ENCODE measurements around the gene CD48.
"Not testable (repeated sequence)": the region's sequence is repeated elsewhere in the genome, so short reads cannot be mapped to it uniquely, and the experiment has no call there.

Gene CD48

GRCh38 chr1:160724465-160725242, 13.0 kb upstream of the CD48 start:
- no peak overlapping the region for H3K27ac ChIP-seq (ENCODE audit: low read depth, low read length)
- no peaks in the 10 kb centered on the region for H3K36me3 ChIP-seq (ENCODE audit: insufficient read depth, low read length)
- peaks cover 31% of the 10 kb centered on the region for H3K4me1 ChIP-seq (ENCODE audit: insufficient read depth, low read length)
- 86% methylated on average over 11 of the region's 11 CpGs for WGBS
- no peak overlapping the region for H3K9ac ChIP-seq (ENCODE audit: low read depth, low read length)
- peaks cover 5% of the 10 kb centered on the region; the same call in 1 of the 2 replicates for H3K9me3 ChIP-seq (ENCODE audit: insufficient read depth, low read depth, low read length)
- H3K27me3 ChIP-seq (ENCODE audit: insufficient read depth, low read length): no peaks in the 10 kb centered on the region
- no peak overlapping the region for H3K4me3 ChIP-seq (ENCODE audit: low read length)

GRCh38 chr1:160723332-160723731, 11.7 kb upstream of the CD48 start:
- Histone ChIP-seq H3K9me3 (ENCODE audit: insufficient read depth, low read depth, low read length) (peaks cover 5% of the 10 kb centered on the region; the same call in 1 of the 2 replicates), H3K36me3 (ENCODE audit: insufficient read depth, low read length) (no peaks in the 10 kb centered on the region), H3K9ac (ENCODE audit: low read depth, low read length) (no peak overlapping the region), H3K4me1 (ENCODE audit: insufficient read depth, low read length) (peaks cover 31% of the 10 kb centered on the region), H3K4me3 (ENCODE audit: low read length) (no peak overlapping the region), H3K27me3 (ENCODE audit: insufficient read depth, low read length) (no peaks in the 10 kb centered on the region), H3K27ac (ENCODE audit: low read depth, low read length) (no peak overlapping the region)
- WGBS: 91% methylated on average over 2 of the region's 2 CpGs

DNA sequence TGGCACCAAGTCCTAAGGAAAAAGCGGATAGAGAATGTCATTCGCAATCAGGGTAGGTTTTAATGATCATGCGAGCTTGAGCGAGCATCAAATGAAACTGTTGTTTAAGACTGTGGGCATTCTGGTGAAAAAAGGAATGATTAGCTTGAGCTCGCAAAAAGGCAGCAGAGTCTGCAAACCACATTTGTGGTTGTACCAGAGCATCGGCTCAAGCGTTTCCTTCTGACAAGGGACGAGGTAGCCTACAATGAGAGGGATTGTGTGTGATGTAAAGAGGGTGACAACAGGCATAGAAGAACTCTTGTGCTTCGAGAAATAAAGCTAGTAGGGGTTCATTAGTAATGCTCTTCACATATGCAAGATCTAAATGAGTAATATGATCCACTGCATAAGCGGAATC, 11.1 kb upstream of the CD48 start:
- Histone ChIP-seq H3K4me3 (ENCODE audit: low read length) (no peak overlapping the region), H3K27ac (ENCODE audit: low read depth, low read length) (no peak overlapping the region), H3K4me1 (ENCODE audit: insufficient read depth, low read length) (peaks cover 31% of the 10 kb centered on the region), H3K27me3 (ENCODE audit: insufficient read depth, low read length) (no peaks in the 10 kb centered on the region), H3K9ac (ENCODE audit: low read depth, low read length) (no peak overlapping the region), H3K36me3 (ENCODE audit: insufficient read depth, low read length) (no peaks in the 10 kb centered on the region), H3K9me3 (ENCODE audit: insufficient read depth, low read depth, low read length) (peaks cover 5% of the 10 kb centered on the region; the same call in 1 of the 2 replicates)
- WGBS: 96% methylated on average over 10 of the region's 10 CpGs

DNA sequence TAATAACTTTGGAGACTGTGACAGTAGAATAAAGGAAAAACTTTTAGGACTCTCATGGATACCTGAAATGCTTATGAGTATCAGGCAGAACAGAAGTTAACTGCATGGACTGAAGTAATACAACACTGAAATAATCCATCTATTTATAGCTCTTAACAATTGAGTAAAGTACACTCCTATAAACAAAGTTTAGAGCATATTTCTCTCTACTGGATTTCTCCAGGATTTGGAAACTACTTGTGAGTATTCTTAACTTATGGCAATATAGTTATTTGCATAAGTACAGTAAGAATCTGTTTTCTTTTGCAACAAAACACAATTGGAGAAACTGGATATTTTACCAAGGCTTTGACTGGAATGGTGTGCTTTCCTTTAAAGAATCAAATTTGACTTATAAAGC, 9.9 kb upstream of the CD48 start:
- Histone ChIP-seq H3K27me3 (ENCODE audit: insufficient read depth, low read length) (no peaks in the 10 kb centered on the region), H3K9me3 (ENCODE audit: insufficient read depth, low read depth, low read length) (peaks cover 5% of the 10 kb centered on the region; the same call in 1 of the 2 replicates), H3K36me3 (ENCODE audit: insufficient read depth, low read length) (no peaks in the 10 kb centered on the region), H3K4me1 (ENCODE audit: insufficient read depth, low read length) (peaks cover 24% of the 10 kb centered on the region), H3K27ac (ENCODE audit: low read depth, low read length) (no peak overlapping the region), H3K9ac (ENCODE audit: low read depth, low read length) (no peak overlapping the region), H3K4me3 (ENCODE audit: low read length) (no peak overlapping the region)

DNA sequence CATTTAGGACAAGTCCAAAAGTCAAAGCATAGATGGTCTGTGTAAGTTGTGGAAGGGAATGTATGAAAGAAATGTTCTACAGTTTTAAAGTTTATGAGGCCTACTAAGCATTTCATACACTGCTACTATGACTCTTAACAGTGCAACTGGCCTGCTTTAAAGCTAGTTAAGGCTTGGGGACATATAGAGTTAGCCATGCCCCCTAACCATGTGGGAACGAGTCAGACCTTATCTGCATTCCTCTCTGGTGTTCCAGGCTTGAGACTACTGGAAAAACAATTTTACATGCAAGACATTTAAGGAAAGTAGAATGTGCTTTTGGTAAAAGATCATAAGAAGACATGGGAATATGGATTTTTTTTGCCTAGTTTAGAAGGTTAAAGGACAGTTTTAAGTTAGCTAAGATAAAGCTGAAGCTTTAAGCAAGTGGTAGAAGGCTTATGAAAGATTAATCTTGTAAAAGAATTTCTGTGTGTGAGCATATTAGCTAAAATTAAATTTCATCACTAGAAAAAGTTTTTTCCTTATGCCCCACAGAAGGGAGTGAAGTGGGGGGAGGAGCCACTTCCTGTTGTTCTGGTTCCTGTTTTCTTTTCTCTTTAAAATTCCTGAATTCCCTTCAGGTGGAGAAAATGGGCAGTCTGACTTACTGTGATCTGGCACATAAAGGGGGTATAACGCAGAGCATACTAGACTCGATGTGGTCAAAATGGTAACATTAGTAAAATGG, 8.9 kb upstream of the CD48 start:
- WGBS: 98% methylated on average over 3 of the region's 3 CpGs
- Histone ChIP-seq H3K4me3 (ENCODE audit: low read length) (no peak overlapping the region), H3K27me3 (ENCODE audit: insufficient read depth, low read length) (no peaks in the 10 kb centered on the region), H3K4me1 (ENCODE audit: insufficient read depth, low read length) (peaks cover 14% of the 10 kb centered on the region), H3K9me3 (ENCODE audit: insufficient read depth, low read depth, low read length) (peaks cover 5% of the 10 kb centered on the region; the same call in 1 of the 2 replicates), H3K36me3 (ENCODE audit: insufficient read depth, low read length) (no peaks in the 10 kb centered on the region), H3K27ac (ENCODE audit: low read depth, low read length) (no peak overlapping the region), H3K9ac (ENCODE audit: low read depth, low read length) (no peak overlapping the region)

- 91% methylated on average over 4 of the region's 4 CpGs for WGBS
- Histone ChIP-seq H3K4me1 (ENCODE audit: insufficient read depth, low read length) (peaks cover 4% of the 10 kb centered on the region), H3K27me3 (ENCODE audit: insufficient read depth, low read length) (no peaks in the 10 kb centered on the region), H3K36me3 (ENCODE audit: insufficient read depth, low read length) (no peaks in the 10 kb centered on the region), H3K9me3 (ENCODE audit: insufficient read depth, low read depth, low read length) (peaks cover 5% of the 10 kb centered on the region; the same call in 1 of the 2 replicates), H3K27ac (ENCODE audit: low read depth, low read length) (no peak overlapping the region), H3K4me3 (ENCODE audit: low read length) (no peak overlapping the region), H3K9ac (ENCODE audit: low read depth, low read length) (no peak overlapping the region)
Measured at GRCh38 chr1:160718210-160718609, 6.6 kb upstream of the CD48 start.

DNA sequence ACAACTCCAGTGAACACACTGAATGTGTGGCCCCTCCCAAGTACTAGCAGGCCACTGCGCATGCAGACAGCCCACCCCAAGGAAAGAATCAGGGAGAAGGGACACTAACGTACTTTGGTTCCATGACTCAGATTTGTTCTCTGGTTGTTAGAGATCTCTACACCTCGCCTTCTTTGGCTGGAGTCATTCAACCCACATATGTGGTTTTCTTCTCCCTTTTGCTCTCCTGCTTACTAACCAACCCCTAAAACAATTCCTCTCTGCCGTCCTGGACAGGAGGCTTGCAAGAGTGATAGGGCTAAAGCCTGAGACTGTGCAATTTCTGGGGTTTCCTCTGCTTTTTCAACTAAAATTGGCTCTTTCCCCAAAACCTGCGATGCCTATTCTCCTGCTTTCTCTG, 5.7 kb upstream of the CD48 start:
- Histone ChIP-seq H3K36me3 (ENCODE audit: insufficient read depth, low read length) (no peaks in the 10 kb centered on the region), H3K4me3 (ENCODE audit: low read length) (no peak overlapping the region), H3K27me3 (ENCODE audit: insufficient read depth, low read length) (no peaks in the 10 kb centered on the region), H3K4me1 (ENCODE audit: insufficient read depth, low read length) (no peaks in the 10 kb centered on the region), H3K9me3 (ENCODE audit: insufficient read depth, low read depth, low read length) (peaks cover 5% of the 10 kb centered on the region; the same call in 1 of the 2 replicates), H3K9ac (ENCODE audit: low read depth, low read length) (no peak overlapping the region), H3K27ac (ENCODE audit: low read depth, low read length) (no peak overlapping the region)
- WGBS: 91% methylated on average over 5 of the region's 5 CpGs

DNA sequence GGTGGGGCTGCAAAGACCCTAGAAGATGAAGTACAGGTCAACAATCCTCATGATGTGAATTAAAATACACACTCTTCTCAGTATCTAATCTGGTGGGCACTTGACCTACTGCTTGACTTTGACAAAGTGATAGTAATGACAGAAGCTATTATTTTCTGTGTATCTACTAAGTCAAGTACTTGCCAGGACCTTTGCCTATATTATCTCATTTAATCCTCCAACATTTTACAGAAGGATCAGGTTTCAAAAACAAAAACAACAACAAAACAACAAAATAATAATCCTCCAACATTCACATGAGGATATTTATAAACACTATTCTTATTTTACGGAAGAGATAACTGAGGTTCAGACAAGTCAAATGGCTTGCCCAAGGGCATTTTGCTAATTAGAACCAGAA, 4.4 kb upstream of the CD48 start:
- no peaks in the 10 kb centered on the region for H3K36me3 ChIP-seq (ENCODE audit: insufficient read depth, low read length)
- no peak overlapping the region for H3K4me3 ChIP-seq (ENCODE audit: low read length)
- H3K27ac ChIP-seq (ENCODE audit: low read depth, low read length): no peak overlapping the region
- no peaks in the 10 kb centered on the region for H3K4me1 ChIP-seq (ENCODE audit: insufficient read depth, low read length)
- no peaks in the 10 kb centered on the region; the same call in 1 of the 2 replicates for H3K9me3 ChIP-seq (ENCODE audit: insufficient read depth, low read depth, low read length)
- H3K9ac ChIP-seq (ENCODE audit: low read depth, low read length): no peak overlapping the region
- 97% methylated on average over 1 of the region's 1 CpG for WGBS
- no peaks in the 10 kb centered on the region for H3K27me3 ChIP-seq (ENCODE audit: insufficient read depth, low read length)

DNA sequence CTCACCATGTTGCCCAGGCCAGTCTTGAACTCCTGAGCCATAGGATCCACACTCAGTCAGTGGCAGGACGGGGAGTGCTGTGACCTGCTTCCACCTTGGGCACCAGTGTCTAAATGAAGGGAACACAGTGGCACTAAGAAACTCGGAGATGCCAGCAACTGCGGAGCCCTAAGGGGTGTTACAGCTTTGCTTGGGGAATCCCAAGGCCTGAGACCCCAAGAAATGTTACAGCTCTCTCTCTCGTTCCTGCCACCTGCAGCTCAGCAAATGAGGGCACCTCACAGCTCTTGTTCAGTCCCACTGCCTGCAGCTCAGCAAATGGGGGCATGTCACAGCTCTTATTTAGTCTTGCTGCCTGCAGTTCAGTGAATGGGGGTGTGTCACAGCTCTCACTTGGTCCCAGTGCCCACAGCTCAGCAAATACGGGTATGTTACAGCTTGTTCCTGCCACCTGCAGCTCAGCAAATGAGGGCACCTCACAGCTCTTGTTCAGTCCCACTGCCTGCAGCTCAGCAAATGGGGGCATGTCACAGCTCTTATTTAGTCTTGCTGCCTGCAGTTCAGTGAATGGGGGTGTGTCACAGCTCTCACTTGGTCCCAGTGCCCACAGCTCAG, 2.5 kb upstream of the CD48 start:
- H3K4me1 ChIP-seq (ENCODE audit: insufficient read depth, low read length); H3K4me3 ChIP-seq (ENCODE audit: low read length); H3K27ac ChIP-seq (ENCODE audit: low read depth, low read length); H3K36me3 ChIP-seq (ENCODE audit: insufficient read depth, low read length); H3K9ac ChIP-seq (ENCODE audit: low read depth, low read length); H3K9me3 ChIP-seq (ENCODE audit: insufficient read depth, low read depth, low read length); H3K27me3 ChIP-seq (ENCODE audit: insufficient read depth, low read length): not testable (repeated sequence)
- 88% methylated on average over 4 of the region's 5 CpGs for WGBS

DNA sequence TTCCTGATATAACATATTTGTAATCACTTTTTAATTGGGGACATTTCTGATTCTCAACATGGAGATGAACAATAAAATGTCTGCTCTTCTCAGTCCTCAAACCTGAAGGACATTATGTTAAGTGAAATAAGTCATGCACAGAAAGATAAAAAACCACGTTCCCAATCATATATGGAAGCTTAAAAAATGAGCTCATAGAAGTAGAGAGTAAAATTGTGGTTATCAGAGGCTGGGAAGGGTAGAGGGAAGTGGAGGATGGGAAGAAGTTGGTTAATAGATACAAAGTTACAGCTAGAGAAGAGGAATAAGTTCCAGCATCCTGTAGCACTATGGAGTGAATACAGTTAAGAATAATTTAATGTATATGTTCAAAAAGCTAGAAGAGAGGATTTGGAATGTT, 1.5 kb upstream of the CD48 start:
- no peaks in the 10 kb centered on the region for H3K36me3 ChIP-seq (ENCODE audit: insufficient read depth, low read length)
- no peaks in the 10 kb centered on the region for H3K27me3 ChIP-seq (ENCODE audit: insufficient read depth, low read length)
- H3K9me3 ChIP-seq (ENCODE audit: insufficient read depth, low read depth, low read length): no peaks in the 10 kb centered on the region
- H3K4me1 ChIP-seq (ENCODE audit: insufficient read depth, low read length): no peaks in the 10 kb centered on the region
- H3K9ac ChIP-seq (ENCODE audit: low read depth, low read length): no peak overlapping the region
- no peak overlapping the region for H3K27ac ChIP-seq (ENCODE audit: low read depth, low read length)
- H3K4me3 ChIP-seq (ENCODE audit: low read length): no peak overlapping the region
- 100% methylated on average over 1 of the region's 1 CpG for WGBS

DNA sequence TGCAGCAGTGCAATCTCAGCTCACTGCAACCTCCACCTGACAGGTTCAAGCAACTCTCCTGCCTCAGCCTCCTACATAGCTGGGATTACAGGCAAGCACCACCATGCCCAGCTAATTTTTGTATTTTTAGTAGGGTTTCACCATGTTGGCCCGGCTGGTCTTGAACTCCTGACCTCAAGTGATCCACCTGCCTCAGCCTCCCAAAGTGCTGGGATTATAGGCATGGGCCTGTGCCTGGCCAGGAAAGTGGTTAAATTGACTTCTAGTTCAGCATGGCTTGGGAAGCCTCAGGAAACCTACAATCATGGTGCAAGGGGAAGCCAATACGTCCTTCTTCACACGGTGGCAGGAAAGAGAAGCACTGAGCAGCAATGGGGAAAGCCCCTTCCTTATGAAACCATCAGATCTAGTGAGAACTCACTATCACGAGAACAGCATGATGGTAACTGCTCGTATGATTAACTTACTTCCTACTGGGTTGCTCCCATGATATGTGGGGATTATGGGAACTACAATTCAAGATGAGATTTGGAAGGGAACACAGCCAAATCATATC, 981 bp upstream of the CD48 start:
- H3K9me3 ChIP-seq (ENCODE audit: insufficient read depth, low read depth, low read length); H3K4me1 ChIP-seq (ENCODE audit: insufficient read depth, low read length); H3K4me3 ChIP-seq (ENCODE audit: low read length); H3K9ac ChIP-seq (ENCODE audit: low read depth, low read length); H3K36me3 ChIP-seq (ENCODE audit: insufficient read depth, low read length); H3K27me3 ChIP-seq (ENCODE audit: insufficient read depth, low read length); H3K27ac ChIP-seq (ENCODE audit: low read depth, low read length): not testable (repeated sequence)
- 92% methylated on average over 5 of the region's 5 CpGs for WGBS
